ENCODE measurements around the gene REM1.

Gene REM1

DNA sequence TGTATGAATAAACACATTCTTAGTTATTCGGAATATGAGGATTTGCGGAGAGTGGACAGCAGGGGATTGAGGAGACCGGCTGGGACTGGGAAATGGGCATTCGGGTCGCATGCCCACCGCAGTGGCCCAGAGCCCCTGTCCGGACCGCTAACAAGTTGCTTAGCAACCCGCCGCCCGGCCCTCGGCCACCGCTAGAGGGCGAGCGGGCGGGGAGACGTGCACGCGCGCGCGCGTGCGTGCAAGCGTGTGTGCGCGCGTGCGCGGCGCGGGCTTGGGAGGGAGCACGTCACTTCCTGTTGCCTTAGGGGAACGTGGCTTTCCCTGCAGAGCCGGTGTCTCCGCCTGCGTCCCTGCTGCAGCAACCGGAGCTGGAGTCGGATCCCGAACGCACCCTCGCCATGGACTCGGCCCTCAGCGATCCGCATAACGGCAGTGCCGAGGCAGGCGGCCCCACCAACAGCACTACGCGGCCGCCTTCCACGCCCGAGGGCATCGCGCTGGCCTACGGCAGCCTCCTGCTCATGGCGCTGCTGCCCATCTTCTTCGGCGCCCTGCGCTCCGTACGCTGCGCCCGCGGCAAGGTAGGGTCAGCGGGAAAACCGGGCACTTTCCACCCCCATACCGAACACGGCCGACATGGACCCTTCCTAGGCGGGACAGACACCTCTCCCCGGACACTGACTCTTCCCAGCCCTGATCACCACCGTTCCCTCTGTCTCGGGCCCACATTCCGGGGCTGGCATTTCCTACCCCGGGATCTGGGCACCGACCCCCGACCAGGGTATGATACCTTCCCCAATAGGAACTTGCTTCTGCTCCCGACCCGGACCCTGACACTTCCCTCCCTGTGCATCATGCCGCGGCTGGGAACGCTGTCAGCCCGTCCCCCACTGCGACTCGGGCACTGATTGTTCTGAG is 39.3 kb downstream of the REM1 start, which contains the start of gene HM13:
TSS of gene HM13 (plus strand) at position 289 of the 918 bp plus-strand sequence. CDS start at position 399, 110 bp downstream.
- Histone ChIP-seq H3K4me3 (ENCODE audit: low read length) (peak within 1 kb of the TSS; percentile 96), H3K9me3 (ENCODE audit: control insufficient read depth, insufficient read depth, low read length) (no peaks in the 10 kb centered on the region), H4K20me1 (ENCODE audit: control insufficient read depth, insufficient read depth, low read depth, low read length) (0 out of 2 replicates have a peak, but pooled peaks cover 3% of the 10 kb centered on the region), H3K4me1 (ENCODE audit: control insufficient read depth, low read length) (peaks cover 26% of the 10 kb centered on the region), H3K27me3 (ENCODE audit: control insufficient read depth, low read length) (no peaks in the 10 kb centered on the region), H3F3A (ENCODE audit: control insufficient read depth, insufficient read depth) (no peaks in the 10 kb centered on the region), H3K27ac (ENCODE audit: low read depth, low read length) (no peak within 1 kb of the TSS), H3K79me2 (ENCODE audit: control insufficient read depth, low read length) (peaks cover 50% of the 10 kb centered on the region), H3K4me2 (ENCODE audit: low read length) (peak within 1 kb of the TSS; percentile 85), H3K9me2 (replicated peaks; ENCODE audit: control insufficient read depth, low read length) (no peaks in the 10 kb centered on the region), H3K36me3 (ENCODE audit: control insufficient read depth, low read length) (peaks cover 37% of the 10 kb centered on the region)
- TF ChIP-seq, protein P1, sequence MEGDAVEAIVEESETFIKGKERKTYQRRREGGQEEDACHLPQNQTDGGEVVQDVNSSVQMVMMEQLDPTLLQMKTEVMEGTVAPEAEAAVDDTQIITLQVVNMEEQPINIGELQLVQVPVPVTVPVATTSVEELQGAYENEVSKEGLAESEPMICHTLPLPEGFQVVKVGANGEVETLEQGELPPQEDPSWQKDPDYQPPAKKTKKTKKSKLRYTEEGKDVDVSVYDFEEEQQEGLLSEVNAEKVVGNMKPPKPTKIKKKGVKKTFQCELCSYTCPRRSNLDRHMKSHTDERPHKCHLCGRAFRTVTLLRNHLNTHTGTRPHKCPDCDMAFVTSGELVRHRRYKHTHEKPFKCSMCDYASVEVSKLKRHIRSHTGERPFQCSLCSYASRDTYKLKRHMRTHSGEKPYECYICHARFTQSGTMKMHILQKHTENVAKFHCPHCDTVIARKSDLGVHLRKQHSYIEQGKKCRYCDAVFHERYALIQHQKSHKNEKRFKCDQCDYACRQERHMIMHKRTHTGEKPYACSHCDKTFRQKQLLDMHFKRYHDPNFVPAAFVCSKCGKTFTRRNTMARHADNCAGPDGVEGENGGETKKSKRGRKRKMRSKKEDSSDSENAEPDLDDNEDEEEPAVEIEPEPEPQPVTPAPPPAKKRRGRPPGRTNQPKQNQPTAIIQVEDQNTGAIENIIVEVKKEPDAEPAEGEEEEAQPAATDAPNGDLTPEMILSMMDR (IDR thresholded peaks at IDR 0.05; ENCODE audit: low read depth, low read length, poor library complexity, severe bottlenecking): peak; percentile 88
- no peak for TF ChIP-seq EZH2phosphoT487 (IDR thresholded peaks at IDR 0.05; ENCODE audit: borderline replicate concordance, low read length)

DNA sequence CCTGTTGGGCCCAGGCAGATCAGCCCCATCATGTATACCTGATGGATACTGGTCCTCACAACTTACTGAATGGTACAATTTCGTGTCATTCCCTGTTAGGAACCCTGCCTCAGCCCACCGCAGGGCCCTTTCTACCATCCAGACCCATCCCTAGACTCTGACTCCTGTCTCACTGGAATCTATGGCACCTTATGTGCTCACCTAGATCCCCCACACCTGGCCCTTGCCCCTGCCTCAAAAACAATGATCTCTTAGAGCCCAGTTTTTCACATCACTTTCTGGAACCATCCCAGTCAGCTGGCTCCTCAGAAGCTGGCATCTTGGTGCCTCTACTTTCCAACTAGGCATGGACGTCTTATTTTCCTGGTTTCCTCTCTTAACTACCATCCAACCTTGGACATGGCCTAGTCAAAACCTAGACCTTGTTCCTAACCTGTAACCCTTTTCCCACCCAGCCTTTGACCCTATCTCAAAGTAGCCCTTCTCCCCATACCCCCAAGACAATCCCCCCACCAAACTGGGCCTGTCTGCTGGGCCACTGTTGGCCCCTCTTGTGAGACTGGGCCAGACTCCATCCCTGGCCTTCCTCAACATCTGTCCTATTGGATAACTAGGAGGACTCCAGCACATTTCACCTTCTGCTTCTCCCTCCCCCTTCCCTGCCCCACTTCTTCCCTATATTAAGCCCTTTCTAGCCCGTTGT is 40.1 kb downstream of the REM1 start:
- peaks cover 43% of the 10 kb centered on the region for H3K36me3 ChIP-seq (ENCODE audit: control insufficient read depth, low read length)
- H3K4me2 ChIP-seq (ENCODE audit: low read length): peak overlapping the region; percentile 85
- H3K27ac ChIP-seq (ENCODE audit: low read depth, low read length): no peak overlapping the region
- peaks cover 26% of the 10 kb centered on the region for H3K4me1 ChIP-seq (ENCODE audit: control insufficient read depth, low read length)
- H4K20me1 ChIP-seq (ENCODE audit: control insufficient read depth, insufficient read depth, low read depth, low read length): 0 out of 2 replicates have a peak, but pooled peaks cover 3% of the 10 kb centered on the region
- H3F3A ChIP-seq (ENCODE audit: control insufficient read depth, insufficient read depth): no peaks in the 10 kb centered on the region
- H3K9me3 ChIP-seq (ENCODE audit: control insufficient read depth, insufficient read depth, low read length): no peaks in the 10 kb centered on the region
- H3K4me3 ChIP-seq (ENCODE audit: low read length): peak overlapping the region; percentile 96
- no peaks in the 10 kb centered on the region for H3K27me3 ChIP-seq (ENCODE audit: control insufficient read depth, low read length)
- H3K79me2 ChIP-seq (ENCODE audit: control insufficient read depth, low read length): peaks cover 58% of the 10 kb centered on the region
- H3K9me2 ChIP-seq (replicated peaks; ENCODE audit: control insufficient read depth, low read length): no peaks in the 10 kb centered on the region
- TF ChIP-seq EZH2phosphoT487 (IDR thresholded peaks at IDR 0.05; ENCODE audit: borderline replicate concordance, low read length): no peak
- TF ChIP-seq, protein P1 (IDR thresholded peaks at IDR 0.05; ENCODE audit: low read depth, low read length, poor library complexity, severe bottlenecking): no peak

DNA sequence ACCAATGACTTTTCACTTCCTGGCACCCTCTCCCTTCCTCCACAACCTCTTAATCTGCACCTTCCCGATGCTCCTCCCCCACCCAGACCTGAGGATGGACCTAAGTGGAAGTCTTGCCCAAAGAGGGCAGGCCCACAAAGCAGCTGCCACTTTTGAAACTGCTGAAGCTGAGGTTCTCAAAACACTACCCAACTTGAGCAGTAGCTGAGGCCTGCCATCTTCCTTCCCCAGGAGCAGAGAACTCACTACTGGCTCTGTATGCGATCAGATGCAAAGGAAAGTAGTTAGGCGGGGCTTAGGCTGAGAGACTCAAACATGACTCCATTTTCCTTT is 40.7 kb downstream of the REM1 start:
- Histone ChIP-seq H4K20me1 (ENCODE audit: control insufficient read depth, insufficient read depth, low read depth, low read length) (0 out of 2 replicates have a peak, but pooled peaks cover 3% of the 10 kb centered on the region), H3K4me1 (ENCODE audit: control insufficient read depth, low read length) (peaks cover 26% of the 10 kb centered on the region), H3F3A (ENCODE audit: control insufficient read depth, insufficient read depth) (no peaks in the 10 kb centered on the region), H3K27me3 (ENCODE audit: control insufficient read depth, low read length) (no peaks in the 10 kb centered on the region), H3K4me2 (ENCODE audit: low read length) (peak overlapping the region; percentile 85), H3K27ac (ENCODE audit: low read depth, low read length) (no peak overlapping the region), H3K79me2 (ENCODE audit: control insufficient read depth, low read length) (peaks cover 64% of the 10 kb centered on the region), H3K4me3 (ENCODE audit: low read length) (peak overlapping the region; percentile 96), H3K36me3 (ENCODE audit: control insufficient read depth, low read length) (peaks cover 47% of the 10 kb centered on the region), H3K9me3 (ENCODE audit: control insufficient read depth, insufficient read depth, low read length) (no peaks in the 10 kb centered on the region), H3K9me2 (replicated peaks; ENCODE audit: control insufficient read depth, low read length) (no peaks in the 10 kb centered on the region)
- TF ChIP-seq EZH2phosphoT487 (IDR thresholded peaks at IDR 0.05; ENCODE audit: borderline replicate concordance, low read length): no peak
- TF ChIP-seq, protein P1 (IDR thresholded peaks at IDR 0.05; ENCODE audit: low read depth, low read length, poor library complexity, severe bottlenecking): no peak

All from DOHH2 (cell line).